Tongue (tissue), 2 donors: Measurements from ENCODE around the gene RAMP2. TPM values are rescaled to one million over a fixed set of nuclear protein-coding genes. Genes with fewer than 3 reads are reported as not detected.
"Not testable (repeated sequence)": the region's sequence is repeated elsewhere in the genome, so short reads cannot be mapped to it uniquely, and the experiment has no call there.

Experiments
- DNase-seq: peaks from one replicate; pipeline ENCODE4 v3.0.0-alpha.2; 2015
- total RNA-seq: library from RNA; depleted of rRNA; stranded (reverse); fragments of >200 nt; gene quantifications from one replicate; pipeline ENCODE4 v1.2.3, GENCODE V29; 2014

Gene RAMP2
- total RNA-seq, 1 donor from 2014 or later = 11.9 TPM

GRCh38 chr17:42769964-42770363, 8.9 kb downstream of the RAMP2 start:
- DNase-seq = not testable (repeated sequence)

- DNase-seq = no peak
Observed at GRCh38 chr17:42772945-42773289, 11.9 kb downstream of the RAMP2 start.

- peak; percentile 90 for DNase-seq
Observed at GRCh38 chr17:42773290-42774035, 12.4 kb downstream of the RAMP2 start, which contains the start of gene VPS25. VPS25 (plus strand) TSS chr17:42773449; CDS start chr17:42773476, 27 bp downstream.

- DNase-seq = no peak
Observed at GRCh38 chr17:42774066-42774745, 13.2 kb downstream of the RAMP2 start.

GRCh38 chr17:42775534-42776098, 14.6 kb downstream of the RAMP2 start:
- DNase-seq = no peak

GRCh38 chr17:42778570-42778969, 17.5 kb downstream of the RAMP2 start:
- DNase-seq = no peak

GRCh38 chr17:42779304-42779935, 18.4 kb downstream of the RAMP2 start:
- DNase-seq = no peak

GRCh38 chr17:42779936-42780850, 19.2 kb downstream of the RAMP2 start, which contains the start of gene WNK4:
WNK4 (plus strand) TSS chr17:42780610; CDS start chr17:42780699, 89 bp downstream.
- peak; percentile 38 for DNase-seq

- no peak for DNase-seq
Observed at GRCh38 chr17:42780851-42781638, 20.0 kb downstream of the RAMP2 start.

GRCh38 chr17:42781639-42782165, 20.7 kb downstream of the RAMP2 start:
- no peak for DNase-seq

GRCh38 chr17:42782166-42783061, 21.4 kb downstream of the RAMP2 start:
- DNase-seq = peak; percentile 61

GRCh38 chr17:42783062-42783790, 22.2 kb downstream of the RAMP2 start:
- DNase-seq = no peak

- no peak for DNase-seq
Observed at GRCh38 chr17:42783791-42784138, 22.7 kb downstream of the RAMP2 start.

- no peak for DNase-seq
Observed at GRCh38 chr17:42784409-42784808, 23.4 kb downstream of the RAMP2 start.

- DNase-seq = no peak
Observed at GRCh38 chr17:42784811-42785592, 24.0 kb downstream of the RAMP2 start.

- DNase-seq = no peak
Observed at GRCh38 chr17:42787266-42787665, 26.2 kb downstream of the RAMP2 start.

GRCh38 chr17:42791948-42792347, 30.9 kb downstream of the RAMP2 start:
- no peak for DNase-seq

- DNase-seq = no peak
Observed at GRCh38 chr17:42792545-42792944, 31.5 kb downstream of the RAMP2 start.
